Fibroblast of skin of abdomen (primary cell): Measurements from ENCODE around the gene LDLRAD2.
"Not testable (repeated sequence)": the region's sequence is repeated elsewhere in the genome, so short reads cannot be mapped to it uniquely, and the experiment has no call there.

Source experiments
- DNase-seq: peaks from one replicate; pipeline ENCODE4 v3.0.0-alpha.2; 2013

Gene LDLRAD2

GRCh38 chr1:21783679-21784603, 28.1 kb upstream of the LDLRAD2 start:
- no peak for DNase-seq

DNA sequence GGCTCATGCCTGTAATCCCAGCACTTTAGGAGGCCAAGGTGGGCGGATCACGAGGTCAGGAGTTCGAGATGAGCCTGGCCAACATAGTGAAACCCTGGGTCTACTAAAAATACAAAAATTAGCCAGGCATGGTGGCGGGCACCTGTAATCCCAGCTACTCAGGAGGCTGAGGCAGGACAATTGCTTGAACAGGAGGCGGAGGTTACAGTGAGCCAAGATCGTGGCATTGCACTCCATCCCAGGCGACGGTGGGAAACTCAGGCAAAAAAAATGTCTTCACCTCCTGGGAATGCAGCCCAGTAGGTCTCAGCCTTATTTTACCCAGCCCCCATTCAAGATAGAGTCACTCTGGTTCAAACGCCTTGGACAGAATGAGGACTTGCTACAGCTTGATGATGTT, 26.3 kb upstream of the LDLRAD2 start:
- DNase-seq = not testable (repeated sequence)

DNA sequence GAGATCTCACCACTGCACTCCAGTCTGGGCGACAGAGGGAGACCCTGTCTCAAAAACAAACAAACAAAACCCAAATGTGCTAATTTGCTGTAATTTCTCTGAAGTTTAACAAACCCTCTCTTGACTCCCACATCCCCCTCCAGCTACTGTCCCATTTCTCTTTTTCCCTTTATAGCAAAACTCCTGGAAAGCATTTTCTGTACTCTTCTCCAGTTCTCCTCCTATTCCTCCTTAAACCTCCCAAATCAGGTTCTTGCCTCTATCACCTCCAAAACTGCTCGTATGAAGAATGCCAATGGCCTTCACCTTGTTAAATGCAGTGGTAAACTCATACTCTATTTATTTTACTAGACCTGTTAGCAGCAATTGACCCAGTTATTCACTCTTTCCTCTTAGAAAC, 25.4 kb upstream of the LDLRAD2 start:
- DNase-seq = no peak

DNA sequence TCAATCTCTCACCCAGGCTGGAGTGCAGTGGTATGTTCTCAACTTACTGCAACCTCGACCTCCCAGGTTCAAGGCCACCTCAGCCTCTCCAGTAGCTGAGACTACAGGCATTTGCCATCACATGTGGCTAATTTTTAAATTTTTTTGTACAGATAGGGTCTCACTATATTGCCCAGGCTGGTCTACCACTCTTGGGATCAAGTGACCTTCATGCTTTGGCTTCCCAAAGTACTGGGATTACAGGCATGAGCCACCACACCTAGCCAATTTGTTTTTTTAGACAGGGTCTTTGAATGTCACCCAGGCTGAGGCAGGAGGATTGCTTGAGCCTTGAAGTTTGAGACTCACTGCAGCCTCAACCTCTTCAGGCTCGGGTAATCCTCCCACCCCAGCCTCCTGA, 19.0 kb upstream of the LDLRAD2 start:
- DNase-seq = no peak

DNA sequence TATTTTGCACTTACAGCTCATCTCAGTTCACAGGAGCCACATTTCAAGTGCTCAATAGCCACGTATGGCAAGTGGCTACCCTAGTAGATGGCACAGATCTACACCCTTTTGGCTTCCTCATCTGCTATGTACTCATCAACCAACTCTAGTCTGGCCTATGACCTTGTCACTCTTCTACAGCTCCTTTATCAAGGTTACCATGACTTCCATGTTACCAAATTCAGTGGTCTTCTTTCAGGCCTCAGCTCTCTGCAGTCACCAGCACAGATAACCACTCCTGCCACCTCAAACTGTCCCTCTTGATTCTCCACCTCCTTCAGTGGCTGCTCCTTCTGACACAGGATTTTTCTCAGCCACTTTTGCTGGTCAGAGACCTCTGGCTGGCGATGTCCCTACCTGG, 17.4 kb upstream of the LDLRAD2 start:
- DNase-seq = no peak

GRCh38 chr1:21795075-21795474, 17.0 kb upstream of the LDLRAD2 start:
- DNase-seq = no peak

DNA sequence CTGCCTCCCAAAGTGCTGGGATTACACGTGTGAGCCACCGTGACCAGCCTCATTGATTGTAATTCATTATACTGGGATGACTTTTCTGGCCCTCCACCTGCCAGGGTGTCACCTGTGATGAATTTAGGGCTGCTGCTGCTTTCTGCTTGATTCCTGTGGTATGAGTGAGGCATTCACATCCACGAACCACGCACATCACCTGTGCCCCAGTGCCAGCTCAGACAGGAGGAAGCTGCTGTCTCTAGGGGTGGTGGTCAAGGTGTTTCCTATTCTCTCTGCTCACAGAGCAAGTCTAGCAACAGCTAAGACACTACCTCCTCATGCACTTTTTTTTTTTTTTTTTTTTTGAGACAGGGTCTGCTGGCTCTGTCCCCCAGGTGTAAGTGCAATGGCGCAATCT, 12.3 kb upstream of the LDLRAD2 start:
- DNase-seq = no peak

- no peak for DNase-seq
These were observed 11.0 kb upstream of the LDLRAD2 start for GRCh38 chr1:21801100-21801499.

GRCh38 chr1:21804536-21804935, 7.5 kb upstream of the LDLRAD2 start:
- DNase-seq = no peak

DNA sequence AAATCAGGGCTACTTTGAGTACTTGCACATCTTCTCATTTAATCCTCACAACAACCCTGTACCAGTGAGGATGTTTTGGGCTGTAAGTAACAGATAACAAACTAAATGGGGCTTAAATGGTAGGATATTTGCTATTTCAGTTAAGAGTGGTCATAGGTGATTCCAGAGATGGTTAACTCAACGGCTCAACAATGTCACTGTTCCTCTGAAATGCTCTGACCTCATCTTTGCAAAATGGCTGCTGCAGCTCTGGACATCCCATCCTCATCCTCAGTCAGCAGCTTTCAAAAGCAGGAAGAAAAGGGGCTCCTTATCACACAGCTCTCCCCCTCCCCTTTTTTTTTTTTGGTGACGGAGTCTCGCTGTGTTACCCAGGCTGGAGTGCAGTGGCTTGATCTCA, 1.5 kb downstream of the LDLRAD2 start:
- DNase-seq = no peak

- peak; percentile 16 for DNase-seq
These were observed 2.3 kb downstream of the LDLRAD2 start for GRCh38 chr1:21814241-21814918.

GRCh38 chr1:21814981-21815582, 3.0 kb downstream of the LDLRAD2 start:
- no peak for DNase-seq

DNA sequence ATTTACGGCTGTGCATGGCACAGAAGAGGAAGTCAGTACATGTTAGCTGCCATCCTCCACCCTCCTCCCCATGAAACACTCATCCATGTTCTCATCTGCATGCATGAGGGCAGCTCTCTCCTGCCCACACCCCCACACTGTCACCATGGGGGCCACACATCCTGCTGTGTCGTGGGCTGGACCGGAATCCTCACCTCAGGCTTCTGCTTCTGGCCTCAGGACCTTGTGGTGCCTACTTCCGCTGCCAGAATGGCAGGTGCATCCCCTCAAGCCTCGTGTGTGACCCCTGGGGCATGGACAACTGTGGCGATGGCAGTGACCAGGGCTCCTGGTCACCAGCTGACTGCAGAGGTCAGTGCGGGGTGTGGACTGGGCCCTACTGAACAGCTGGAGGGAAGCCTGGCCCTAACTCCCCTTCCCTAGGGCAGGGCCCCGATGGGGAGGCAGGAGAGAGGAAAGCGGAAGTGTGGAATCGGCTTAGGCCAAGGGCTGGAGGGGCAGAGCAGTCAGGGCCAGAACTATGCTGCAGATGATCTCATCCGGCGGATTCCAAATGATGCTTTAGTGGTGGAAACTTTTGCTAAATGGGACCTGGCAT, 3.8 kb downstream of the LDLRAD2 start:
- no peak for DNase-seq

DNA sequence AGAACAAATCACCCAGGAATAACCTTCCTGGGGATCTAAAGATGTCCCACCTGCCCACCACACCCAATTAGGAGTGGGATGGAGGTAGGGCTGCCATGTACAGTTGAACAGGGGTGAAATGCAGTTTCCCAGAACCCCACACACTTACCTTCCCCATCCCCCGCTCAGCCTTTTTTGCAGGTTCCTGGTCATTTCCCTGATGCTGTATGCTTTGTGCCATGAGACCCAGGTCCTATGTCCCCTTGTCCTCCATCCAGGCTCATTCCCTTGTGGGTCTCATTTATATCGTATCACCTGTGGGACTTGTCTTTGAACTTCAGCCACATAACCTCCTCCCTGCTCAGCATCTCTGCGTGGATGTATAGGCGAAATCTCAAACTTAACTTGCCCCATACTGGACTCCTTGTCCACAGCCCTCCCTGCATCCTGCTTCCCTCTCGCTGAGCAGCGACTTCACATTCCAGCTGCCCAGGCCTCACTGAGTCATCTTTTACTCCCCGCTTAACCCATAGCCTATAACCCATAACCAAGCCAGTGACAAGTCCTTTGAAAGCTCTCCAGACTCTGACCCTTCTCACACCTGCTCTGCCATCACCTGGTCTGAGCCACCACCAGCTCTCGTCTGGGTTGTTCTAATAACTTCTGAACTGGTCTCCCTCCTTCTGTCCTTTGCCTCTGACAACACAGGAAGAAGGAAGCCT, 4.7 kb downstream of the LDLRAD2 start:
- DNase-seq = peak; percentile 52

GRCh38 chr1:21818656-21819055, 6.6 kb downstream of the LDLRAD2 start:
- no peak for DNase-seq

DNA sequence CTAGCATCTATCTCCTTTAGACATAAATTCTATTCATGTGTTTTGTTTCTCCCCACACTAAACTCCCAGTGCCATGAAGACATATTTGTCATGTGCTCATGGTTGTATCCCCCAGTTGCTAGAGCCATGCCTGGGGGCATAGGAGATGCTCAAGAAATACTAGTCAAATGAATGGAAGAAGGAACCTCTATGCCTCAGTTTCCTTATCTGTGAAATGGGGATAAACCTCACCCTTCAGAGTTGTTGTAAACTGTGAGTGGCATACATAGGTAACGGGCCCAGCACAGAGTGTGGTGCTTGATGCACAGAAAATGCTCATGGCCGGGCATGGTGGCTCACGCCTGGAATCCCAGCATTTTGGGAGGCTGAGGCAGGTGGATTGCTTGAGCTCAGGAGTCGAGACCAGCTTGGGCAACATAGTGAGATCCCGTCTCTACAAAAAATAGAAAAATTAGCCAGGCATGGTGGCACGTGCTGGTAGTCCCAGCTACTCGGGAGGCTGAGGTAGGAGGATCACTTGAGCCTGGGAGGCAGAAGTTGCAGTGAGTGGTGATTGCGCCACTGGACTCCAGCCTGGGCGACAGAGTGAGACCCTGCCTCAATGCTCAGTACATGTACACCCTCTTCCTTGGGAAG, 8.7 kb downstream of the LDLRAD2 start:
- DNase-seq = no peak

DNA sequence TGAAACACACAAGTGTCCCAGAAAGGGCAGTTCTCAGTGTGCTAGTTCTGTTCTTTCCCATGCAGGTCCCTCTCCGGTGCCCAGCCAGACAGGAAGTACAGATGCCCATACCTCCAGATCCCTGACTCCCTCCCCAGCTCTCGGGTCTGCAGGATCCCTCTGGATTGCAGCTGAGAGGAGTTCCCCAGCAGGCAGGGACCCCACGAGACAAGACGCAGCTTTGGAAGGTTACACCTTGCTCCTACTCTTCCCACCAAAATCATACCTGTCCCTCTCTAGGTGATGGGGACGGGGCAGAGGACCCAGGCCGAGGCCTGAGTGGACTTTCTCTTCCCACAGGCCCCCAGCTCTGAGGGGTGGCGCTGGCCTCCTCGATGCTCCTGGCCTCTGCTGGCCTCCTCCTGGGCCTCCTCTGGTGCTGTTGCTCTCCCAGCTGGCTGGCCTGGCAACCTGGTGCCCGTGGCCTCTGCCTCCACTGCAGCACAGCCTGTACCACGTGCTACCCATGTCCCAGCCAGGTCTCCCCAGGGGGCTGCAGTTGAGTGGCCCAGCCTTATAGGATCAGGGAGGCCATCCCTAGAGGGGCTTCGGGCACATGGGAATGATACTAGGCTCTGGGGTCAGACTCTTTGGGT, 9.4 kb downstream of the LDLRAD2 start:
- DNase-seq = no peak

- no peak for DNase-seq
These were observed 10.3 kb downstream of the LDLRAD2 start for GRCh38 chr1:21822349-21822748.

- DNase-seq = no peak
These were observed 11.3 kb downstream of the LDLRAD2 start for GRCh38 chr1:21823206-21823979.

DNA sequence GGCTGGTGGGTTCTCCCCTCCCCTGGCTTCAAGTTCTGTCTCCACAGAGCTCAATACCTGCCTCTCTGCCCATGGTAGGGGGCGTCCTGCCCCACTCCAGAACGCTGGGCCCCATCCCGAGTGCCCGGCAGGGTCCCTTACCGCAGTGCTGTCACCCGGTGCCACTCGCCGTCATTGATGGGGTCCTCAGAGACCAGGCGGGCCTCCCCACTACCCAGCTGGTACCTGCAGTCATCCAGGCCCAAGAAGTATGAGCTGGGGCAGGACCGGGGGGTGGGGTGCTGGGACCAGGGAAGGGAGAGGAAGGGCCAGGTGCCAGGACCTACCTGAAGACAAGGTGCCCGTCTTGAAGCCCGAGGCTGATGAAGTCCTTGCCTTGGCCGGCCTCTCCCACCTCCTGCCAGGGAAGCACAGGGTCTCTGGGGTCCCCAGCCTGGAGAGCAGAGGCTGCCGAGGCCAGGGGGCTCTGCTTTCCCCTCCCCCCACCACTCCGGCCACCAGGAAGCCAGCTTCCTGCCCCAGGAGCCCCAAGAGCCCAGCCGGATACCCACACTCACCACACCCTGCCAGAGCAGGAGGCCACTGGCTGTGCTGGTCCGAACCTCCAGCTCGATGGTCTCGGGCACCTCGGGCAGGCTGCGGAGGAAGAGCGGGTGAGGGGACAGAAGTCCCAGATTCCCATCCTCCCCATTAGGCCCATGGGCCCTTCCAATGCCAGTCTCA, 12.1 kb downstream of the LDLRAD2 start:
- no peak for DNase-seq
